HG02885 (cell line): ENCODE measurements around the gene PRDM11.
A peak's percentile ranks its signal among the peaks of the same experiment; 100 is the strongest.
"Not testable (repeated sequence)": the region's sequence is repeated elsewhere in the genome, so short reads cannot be mapped to it uniquely, and the experiment has no call there.

Source experiments
- ATAC-seq: cut with Tn5 transposase; IDR thresholded peaks from one replicate; pipeline ENCODE4 v1.9.1; 2021; ENCODE audit warnings: mild to moderate bottlenecking; ENCODE audit not compliant: unreplicated experiment, poor library complexity

The PRDM11 gene

GRCh38 chr11:45226901-45227300, 80.5 kb downstream of the PRDM11 start:
- ATAC-seq = no peak

- no peak for ATAC-seq
These were observed 81.4 kb downstream of the PRDM11 start for GRCh38 chr11:45227836-45228235.

- no peak for ATAC-seq
These were observed 83.1 kb downstream of the PRDM11 start for GRCh38 chr11:45229401-45230020.

GRCh38 chr11:45232341-45233080, 86.1 kb downstream of the PRDM11 start:
- no peak for ATAC-seq

GRCh38 chr11:45233121-45233803, 86.8 kb downstream of the PRDM11 start:
- peak; percentile 89 for ATAC-seq

GRCh38 chr11:45233804-45234170, 87.3 kb downstream of the PRDM11 start:
- ATAC-seq = peak; percentile 7

GRCh38 chr11:45234306-45235006, 88.0 kb downstream of the PRDM11 start:
- ATAC-seq = no peak

- ATAC-seq = no peak
These were observed 91.4 kb downstream of the PRDM11 start for GRCh38 chr11:45237711-45238315.

- ATAC-seq = no peak
These were observed 92.3 kb downstream of the PRDM11 start for GRCh38 chr11:45238724-45239123.

GRCh38 chr11:45239733-45240132, 93.3 kb downstream of the PRDM11 start:
- no peak for ATAC-seq

GRCh38 chr11:45243967-45244366, 97.5 kb downstream of the PRDM11 start:
- ATAC-seq = no peak

- no peak for ATAC-seq
These were observed 99.0 kb downstream of the PRDM11 start for GRCh38 chr11:45245218-45246045.

GRCh38 chr11:45246241-45246640, 99.8 kb downstream of the PRDM11 start:
- ATAC-seq = no peak

GRCh38 chr11:45247433-45247832, 101.0 kb downstream of the PRDM11 start:
- ATAC-seq = no peak

GRCh38 chr11:45248501-45249011, 102.1 kb downstream of the PRDM11 start:
- ATAC-seq = no peak

GRCh38 chr11:45249372-45249771, 102.9 kb downstream of the PRDM11 start:
- not testable (repeated sequence) for ATAC-seq

GRCh38 chr11:45250035-45250718, 103.7 kb downstream of the PRDM11 start:
- ATAC-seq = no peak

GRCh38 chr11:45252134-45252856, 105.9 kb downstream of the PRDM11 start:
- peak; percentile 91 for ATAC-seq
